ENCODE data around the gene EXOC6B.

Gene EXOC6B

GRCh38 chr2:72825257-72826155, at the start of gene EXOC6B:
TSS of gene EXOC6B (minus strand) at chr2:72826033.
- DNase-seq (ENCODE audit: low read depth in 3 of 3): peak; percentile 73 to 81 (median 76)

- DNase-seq (ENCODE audit: low read depth in 3 of 3): no peak
Observed at GRCh38 chr2:72871880-72872279, 46.0 kb upstream of the EXOC6B start.

DNA sequence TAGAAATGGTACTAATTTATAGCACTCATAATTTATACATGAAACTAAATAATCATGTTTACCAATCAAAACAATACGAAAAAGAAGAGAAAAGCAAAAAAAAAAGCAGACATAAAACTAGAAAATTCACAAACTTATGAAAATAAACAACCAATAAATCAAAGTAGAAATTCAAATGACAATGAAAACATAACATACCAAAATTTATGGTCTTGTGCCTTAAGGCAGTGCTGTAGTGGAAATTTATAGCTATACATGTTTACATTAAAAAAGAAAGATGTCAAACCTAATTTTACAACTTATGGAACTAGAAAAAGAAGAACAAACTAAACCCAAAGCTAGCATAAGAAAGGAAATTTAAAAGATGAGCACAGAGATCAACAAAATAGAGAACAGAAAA, 45.2 kb upstream of the EXOC6B start:
- no peak for DNase-seq (ENCODE audit: low read depth in 3 of 3)

GRCh38 chr2:72864500-72864899, 38.7 kb upstream of the EXOC6B start:
- peak in 2 of 3 donors; percentile 12 to 17 for DNase-seq (ENCODE audit: low read depth in 3 of 3)

DNA sequence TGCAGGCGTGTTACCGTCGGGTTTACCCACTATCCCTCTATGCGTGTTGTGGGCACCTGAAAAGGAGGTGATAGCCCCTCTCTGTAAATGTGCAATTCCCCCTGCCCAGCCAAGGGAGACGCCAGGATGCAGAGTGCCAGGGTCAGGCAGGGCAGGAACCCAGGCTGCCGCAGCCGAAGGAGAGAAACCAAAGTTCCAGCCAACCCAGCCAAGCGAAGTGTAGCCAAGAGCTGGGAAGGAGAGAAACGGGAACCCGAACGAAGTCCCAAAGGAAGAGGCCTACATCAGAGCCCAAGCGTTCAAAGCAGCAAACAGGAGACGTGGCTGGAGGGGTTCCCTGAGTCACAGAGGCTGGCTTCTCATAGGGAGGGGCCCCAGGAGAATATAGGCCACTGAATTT, 37.2 kb upstream of the EXOC6B start:
- no peak for DNase-seq (ENCODE audit: low read depth in 3 of 3)

GRCh38 chr2:72862239-72862988, 36.6 kb upstream of the EXOC6B start:
- peak; percentile 76 to 84 (median 80) for DNase-seq (ENCODE audit: low read depth in 3 of 3)

DNA sequence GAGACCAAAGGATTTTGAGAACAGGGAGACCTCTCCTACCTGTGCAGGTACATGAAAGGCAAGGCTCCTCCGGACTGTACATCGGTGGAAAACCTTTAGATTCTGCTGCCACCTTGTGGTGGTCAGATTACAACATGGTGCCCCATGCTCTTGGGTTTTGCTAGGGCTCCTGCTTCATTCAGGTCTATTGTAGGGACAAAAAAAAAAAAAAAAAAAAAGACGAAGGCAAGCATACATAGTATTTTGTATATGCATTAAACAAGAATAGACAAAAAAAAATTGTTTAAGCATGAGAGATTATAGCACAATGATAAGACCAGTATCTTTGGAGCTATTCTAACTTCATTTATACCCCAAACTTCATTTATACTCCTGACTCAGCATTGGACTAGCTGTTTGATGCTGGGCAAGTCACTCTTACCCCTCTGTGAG, 34.0 kb upstream of the EXOC6B start:
- DNase-seq (ENCODE audit: low read depth in 3 of 3): peak; percentile 21 to 52 (median 24)

DNA sequence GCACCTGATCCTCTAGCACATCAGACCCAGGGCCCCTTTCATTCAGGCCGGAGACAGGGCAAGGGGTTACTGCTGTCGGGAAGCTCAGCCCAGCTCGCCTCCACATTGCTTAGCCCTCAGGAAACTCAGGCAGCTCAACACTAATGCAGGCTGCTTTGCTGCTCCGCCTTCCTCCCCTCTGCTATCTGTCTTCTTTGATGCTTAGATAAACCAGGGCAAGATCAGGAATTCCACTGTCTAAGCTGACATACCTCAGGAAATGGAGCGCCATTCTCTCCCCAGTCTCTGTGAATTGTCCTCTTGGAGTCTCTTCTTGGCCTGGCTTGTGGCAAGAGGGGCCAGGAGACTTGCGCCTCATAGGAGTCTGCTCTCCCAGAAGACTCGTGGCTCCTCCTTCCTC, 25.5 kb upstream of the EXOC6B start:
- DNase-seq (ENCODE audit: low read depth in 3 of 3): no peak

DNA sequence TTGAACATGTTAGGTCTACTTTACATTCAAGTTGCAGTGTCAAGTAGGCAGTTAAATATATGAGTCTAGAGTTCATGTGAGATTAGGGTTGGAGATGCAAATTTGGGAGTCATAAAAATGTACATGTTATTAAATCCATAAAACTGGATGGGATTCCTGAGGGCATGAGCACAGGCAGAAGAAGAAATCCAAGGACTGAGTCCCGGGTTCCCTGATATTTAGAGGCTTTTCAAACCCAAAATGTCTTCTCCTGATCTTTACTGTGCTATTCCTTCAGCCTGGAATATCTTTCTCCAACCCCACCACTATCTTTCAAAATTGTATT, 23.3 kb upstream of the EXOC6B start:
- DNase-seq (ENCODE audit: low read depth in 3 of 3): no peak

GRCh38 chr2:72848436-72849137, 22.8 kb upstream of the EXOC6B start:
- DNase-seq (ENCODE audit: low read depth in 3 of 3): no peak

GRCh38 chr2:72847534-72848315, 21.9 kb upstream of the EXOC6B start:
- no peak for DNase-seq (ENCODE audit: low read depth in 3 of 3)

DNA sequence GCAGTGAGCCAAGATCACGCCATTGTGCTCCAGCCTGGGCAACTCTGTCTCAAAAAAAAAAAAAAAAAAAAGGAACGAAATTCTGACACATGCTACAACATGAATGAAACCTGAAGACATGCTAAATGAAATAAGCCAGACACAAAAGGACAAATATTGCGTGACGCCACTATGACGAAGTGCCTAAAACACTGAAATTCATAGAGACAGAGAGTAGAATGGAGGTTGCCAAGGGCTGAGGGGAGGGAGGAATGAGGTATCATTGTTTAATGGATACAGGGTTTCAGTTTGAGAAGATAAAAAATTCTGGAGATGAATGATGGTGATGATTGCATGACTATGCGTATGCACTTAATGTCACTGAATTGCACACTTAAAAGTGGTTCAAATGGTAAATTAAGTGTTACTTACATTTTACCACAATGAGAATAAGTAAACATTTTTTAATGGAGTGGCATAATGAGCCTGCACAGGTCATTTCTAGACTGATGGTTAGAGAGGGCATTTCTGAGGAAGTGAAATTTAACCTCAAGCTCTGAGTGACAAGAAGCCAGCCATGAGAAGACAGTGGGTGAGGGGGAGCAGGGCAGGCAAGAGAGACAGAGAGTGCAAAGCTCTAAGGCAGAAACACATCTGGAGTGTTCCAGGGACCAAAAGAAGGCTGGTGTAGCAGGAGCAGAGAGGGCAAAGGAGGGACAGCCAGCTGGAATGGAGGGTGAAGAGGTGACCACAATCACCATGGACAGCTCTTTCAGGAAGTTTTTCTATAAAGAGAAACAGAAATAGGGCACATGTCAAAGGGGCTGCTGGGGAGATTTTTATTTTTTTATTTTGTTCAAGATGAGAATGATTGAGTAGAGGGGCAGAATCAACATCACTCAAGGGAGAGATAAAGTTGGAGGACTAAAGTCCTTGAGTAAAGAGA, 20.6 kb upstream of the EXOC6B start:
- no peak for DNase-seq (ENCODE audit: low read depth in 3 of 3)

- DNase-seq (ENCODE audit: low read depth in 3 of 3): no peak
Observed at GRCh38 chr2:72843301-72843700, 17.5 kb upstream of the EXOC6B start.

DNA sequence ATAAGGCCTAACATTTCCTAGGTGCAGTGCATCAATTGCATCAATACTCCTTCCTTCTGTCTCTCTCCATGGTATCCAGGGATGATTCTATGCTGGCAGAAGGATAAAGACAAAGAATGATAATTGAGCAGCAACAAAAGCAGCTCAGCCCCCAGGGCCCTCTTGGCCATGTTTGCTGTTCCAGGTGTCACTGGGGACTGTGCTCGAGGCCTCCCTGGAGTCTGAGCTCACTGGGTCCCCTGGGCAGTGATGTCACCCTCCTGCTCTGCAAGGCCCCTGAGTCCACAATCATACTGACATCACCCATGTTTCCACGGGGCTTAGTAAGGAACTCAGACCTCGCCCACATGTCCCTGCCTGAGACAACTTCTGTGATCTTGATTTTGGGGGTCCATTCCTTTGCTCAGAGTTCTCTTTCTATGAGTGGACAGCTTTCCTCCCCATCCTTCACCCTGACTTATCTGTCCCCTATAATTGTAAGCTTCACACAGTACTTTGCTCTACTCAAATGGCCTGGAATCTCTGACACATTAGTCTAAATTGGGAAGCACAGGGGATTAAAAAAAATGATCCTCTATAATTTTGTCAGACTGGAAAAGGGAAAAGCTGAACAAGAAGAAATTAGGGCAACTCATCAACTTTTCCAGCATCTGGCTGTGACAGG, 15.8 kb upstream of the EXOC6B start:
- DNase-seq (ENCODE audit: low read depth in 3 of 3): no peak

DNA sequence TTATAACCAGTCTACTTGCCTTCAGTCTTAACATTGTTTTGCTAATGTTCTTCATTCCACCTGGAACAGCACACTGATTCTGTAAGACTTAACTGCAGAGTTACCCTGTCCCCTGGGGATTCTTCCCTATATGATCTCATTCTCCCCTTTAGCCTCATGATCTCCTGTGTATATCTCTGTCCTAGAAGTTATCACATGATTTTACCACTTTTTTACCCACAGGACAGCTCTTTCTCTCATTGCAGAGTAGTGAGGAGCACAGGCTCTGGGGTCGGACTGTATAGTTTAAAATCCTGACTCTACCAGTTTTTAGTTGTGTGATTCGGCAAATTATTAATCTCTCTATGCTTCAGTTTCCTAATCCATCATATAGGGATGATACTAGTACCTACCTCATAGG, 14.2 kb upstream of the EXOC6B start:
- DNase-seq (ENCODE audit: low read depth in 3 of 3): no peak

GRCh38 chr2:72837171-72837570, 11.3 kb upstream of the EXOC6B start:
- no peak for DNase-seq (ENCODE audit: low read depth in 3 of 3)

- DNase-seq (ENCODE audit: low read depth in 3 of 3): no peak
Observed at GRCh38 chr2:72835403-72835802, 9.6 kb upstream of the EXOC6B start.

- no peak for DNase-seq (ENCODE audit: low read depth in 3 of 3)
Observed at GRCh38 chr2:72834596-72834995, 8.8 kb upstream of the EXOC6B start.

- DNase-seq (ENCODE audit: low read depth in 3 of 3): no peak
Observed at GRCh38 chr2:72833084-72833714, 7.4 kb upstream of the EXOC6B start.
